Measurements from ENCODE around the gene CENPP.
"Not testable (repeated sequence)": the region's sequence is repeated elsewhere in the genome, so short reads cannot be mapped to it uniquely, and the experiment has no call there.

Gene CENPP

GRCh38 chr9:92534674-92535073 is 208.9 kb downstream of the CENPP start:
- no peak for DNase-seq (ENCODE audit: low read depth, low spot score)

DNA sequence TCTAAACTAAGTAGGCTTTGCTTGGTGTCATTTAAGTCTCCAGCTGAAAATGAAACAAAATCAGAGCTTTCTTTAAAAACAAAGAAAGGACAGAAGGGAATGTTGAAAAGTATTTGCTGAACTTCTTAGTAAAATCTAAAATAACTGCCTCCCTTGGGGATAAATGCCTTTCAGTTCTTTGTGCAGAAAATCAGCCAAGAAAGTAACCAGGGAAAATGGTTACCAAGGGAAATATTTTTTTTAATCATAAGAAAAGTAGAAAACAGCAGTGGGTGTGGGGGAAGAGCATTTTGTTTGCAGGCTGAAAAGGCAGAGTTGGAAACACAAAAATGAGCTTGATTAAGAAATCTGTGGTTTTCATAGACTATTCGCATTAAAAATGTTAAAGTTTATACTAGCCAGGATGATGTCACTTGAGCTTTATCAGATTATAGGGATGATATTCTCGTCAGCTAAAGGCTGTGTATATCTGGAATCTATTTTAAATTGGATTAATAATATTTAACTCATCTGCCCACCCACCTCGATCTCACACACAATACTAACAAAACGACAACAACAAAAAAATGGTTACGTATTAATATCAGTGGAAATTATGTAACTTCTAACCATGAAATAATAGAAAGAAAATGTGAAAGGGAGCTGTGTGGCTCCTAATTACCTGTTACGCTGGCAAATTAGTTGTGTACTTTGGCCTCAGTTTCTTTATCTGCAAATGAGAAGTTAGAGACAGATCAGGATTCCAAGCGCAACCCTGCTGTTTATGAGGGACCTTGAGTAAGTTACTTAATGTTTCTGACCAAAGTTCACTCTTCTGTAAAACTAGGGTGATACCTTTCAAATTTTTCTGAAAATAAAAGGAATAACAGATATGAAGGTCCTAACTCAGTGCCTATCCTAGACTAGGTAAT is 210.4 kb downstream of the CENPP start, which contains the start of gene ECM2:
ECM2 (minus strand) TSS at position 51 of the 911 bp plus-strand sequence. CDS start 13,124 bp downstream, outside the sequence.
- DNase-seq (ENCODE audit: low read depth, low spot score) = peak; percentile 16

DNA sequence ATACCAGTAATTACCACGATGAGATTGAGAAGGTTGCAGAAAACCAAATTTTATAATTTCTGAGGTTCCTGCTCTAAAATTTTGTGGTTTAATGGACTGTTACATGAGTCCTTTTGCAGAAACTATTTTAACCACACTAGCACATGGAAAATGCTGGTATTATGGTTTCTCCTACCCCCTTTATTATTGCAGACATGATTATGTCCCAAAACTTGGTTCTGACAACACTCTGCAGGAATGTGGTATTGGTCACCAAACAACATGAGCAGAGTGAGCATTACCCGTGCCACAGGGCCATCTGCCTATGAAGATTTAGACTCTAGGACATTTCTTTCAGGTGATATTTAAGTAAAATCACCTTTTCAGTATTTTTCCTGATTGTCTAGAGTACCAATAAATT is 212.8 kb downstream of the CENPP start:
- DNase-seq (ENCODE audit: low read depth, low spot score) = no peak

- no peak for DNase-seq (ENCODE audit: low read depth, low spot score)
Measured at GRCh38 chr9:92543972-92544371, 218.2 kb downstream of the CENPP start.

GRCh38 chr9:92545002-92545510 is 219.3 kb downstream of the CENPP start:
- DNase-seq (ENCODE audit: low read depth, low spot score) = no peak

DNA sequence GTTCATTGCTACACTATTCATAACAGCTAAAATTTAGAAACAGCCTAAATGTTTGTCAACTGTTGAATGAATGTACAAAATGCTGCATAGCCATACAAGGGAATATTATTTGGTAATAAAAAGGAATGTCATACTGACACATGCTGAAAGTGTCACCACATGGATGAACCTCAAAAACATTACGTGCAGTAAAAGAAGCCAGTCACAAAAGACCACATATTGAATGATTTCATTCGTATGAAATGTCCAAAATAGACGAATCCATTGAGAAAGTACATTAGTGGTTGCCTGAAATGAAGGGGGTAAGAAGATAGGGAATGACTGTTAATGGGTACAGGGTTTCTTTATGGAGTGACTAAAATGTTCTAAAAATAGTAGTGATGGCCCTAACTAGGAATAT is 221.6 kb downstream of the CENPP start:
- no peak for DNase-seq (ENCODE audit: low read depth, low spot score)

DNA sequence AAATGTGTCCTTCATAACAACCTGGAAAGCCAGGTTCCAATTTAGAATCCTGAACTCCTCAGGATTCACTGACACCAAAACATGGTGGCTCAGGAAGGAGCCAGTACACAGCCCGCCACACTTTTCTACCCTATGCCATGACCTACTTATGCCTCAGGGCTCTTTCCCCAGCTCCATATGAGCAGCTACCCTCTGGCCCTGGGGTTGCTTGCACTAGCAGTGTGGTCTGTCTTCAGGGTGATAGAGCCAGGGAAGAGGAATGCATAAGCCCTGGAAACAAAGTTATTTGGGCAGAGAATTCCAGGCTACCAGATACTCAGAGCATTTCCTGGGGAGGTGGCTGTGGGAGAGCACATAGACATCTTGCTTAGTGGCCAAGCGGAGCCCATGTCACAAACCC is 225.0 kb downstream of the CENPP start:
- DNase-seq (ENCODE audit: low read depth, low spot score) = no peak

- DNase-seq (ENCODE audit: low read depth, low spot score) = no peak
Measured at GRCh38 chr9:92558612-92559374, 233.0 kb downstream of the CENPP start.

DNA sequence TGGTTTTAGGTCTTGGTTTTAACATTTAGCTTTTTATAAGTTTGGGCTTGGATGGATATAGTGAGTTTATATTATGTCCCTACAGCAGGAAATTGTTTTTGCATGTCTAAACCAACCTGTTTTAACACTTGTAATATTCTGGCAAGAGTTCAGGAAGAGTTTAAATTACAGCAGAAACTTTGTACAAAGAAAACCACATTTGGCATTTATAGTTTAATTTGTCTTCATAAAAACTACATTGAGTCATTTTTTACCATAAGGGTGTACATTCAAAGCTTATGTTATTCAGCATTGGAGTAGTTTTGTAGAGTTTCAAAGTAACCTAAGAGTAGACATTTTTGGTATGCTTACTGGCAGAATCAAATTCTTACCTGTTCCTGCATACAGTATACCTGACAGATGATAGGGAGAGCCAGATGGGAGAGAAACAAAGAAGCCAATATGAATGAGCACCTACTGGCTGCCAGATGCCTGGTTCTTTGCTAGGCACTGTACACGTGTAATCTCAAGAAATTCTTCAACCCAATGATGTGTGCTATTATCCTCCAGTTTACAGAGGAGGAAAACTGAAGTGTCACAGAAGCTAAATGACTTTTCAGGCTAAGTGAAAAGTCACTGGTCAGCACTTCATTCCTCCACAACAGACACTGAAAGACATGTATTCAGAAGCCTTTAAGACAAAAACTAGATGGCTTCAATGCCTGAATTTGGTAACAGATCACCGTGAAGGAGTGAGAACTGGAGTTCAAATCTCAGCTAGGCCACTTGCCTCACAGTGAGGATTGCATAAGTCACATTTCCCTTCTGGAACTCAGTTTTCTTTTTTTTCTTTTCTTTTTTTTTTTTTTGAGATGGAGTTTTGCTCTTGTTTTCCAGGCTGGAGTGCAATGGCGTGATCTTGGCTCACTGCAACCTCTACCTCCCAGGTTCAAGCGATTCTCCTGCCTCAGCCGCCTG is 235.9 kb downstream of the CENPP start:
- DNase-seq (ENCODE audit: low read depth, low spot score) = no peak

- no peak for DNase-seq (ENCODE audit: low read depth, low spot score)
Measured at GRCh38 chr9:92562461-92562967, 236.8 kb downstream of the CENPP start.

GRCh38 chr9:92563116-92564100 is 237.7 kb downstream of the CENPP start:
- no peak for DNase-seq (ENCODE audit: low read depth, low spot score)

DNA sequence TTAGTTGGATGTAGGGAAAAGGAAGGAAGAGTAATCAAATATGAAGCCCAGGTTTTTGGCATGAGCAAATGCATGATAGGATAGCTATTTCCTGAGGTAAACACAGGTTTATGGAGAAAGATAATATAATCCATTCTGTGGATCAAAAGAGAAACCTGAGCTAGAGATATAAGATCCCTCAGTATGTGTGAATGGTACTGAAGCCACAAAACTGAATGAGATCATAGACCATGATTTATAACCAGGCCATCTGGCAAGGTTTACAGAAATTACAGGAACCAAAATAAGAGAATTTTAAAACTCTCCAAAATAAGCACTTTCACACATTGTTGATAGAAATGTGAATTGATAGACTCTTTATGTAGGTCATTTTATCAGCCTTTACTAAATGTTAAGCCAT is 238.8 kb downstream of the CENPP start:
- DNase-seq (ENCODE audit: low read depth, low spot score) = no peak

- DNase-seq (ENCODE audit: low read depth, low spot score) = no peak
Measured at GRCh38 chr9:92564982-92565381, 239.2 kb downstream of the CENPP start.

DNA sequence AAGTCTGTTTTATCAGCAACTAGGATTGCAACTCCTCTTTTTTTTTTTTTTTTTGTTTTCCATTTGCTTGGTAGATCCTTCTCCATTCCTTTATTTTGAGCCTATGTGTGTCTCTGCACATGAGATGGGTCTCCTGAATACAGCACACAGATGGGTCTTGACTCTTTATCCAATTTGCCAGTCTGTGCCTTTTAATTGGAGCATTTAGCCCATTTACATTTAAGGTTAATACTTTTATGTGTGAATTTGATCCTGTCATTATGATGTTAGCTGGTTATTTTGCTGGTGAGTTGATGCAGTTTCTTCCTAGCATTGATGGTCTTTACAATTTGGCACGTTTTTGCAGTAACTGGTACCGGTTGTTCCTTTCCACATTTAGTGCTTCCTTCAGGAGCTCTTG is 246.1 kb downstream of the CENPP start:
- DNase-seq (ENCODE audit: low read depth, low spot score) = not testable (repeated sequence)

- not testable (repeated sequence) for DNase-seq (ENCODE audit: low read depth, low spot score)
Measured at GRCh38 chr9:92573612-92574011, 247.9 kb downstream of the CENPP start.

DNA sequence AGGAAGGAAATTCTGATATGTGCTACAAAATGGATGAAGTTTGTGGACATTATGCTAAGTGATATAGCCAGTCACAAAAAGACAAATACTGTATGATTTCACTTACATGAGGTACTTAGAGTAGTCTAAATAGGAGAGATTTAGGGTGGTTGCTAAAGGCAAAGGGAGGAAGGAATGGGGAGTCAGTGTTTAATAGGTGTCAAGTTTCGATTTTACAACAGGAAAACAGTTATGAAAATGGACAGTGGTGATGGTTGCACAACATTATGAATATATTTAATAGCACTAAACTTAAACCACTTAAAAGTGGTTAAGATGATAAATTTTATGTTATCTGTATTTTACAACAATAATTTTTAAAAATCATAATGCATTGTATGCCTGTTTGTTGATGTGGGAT is 250.4 kb downstream of the CENPP start:
- DNase-seq (ENCODE audit: low read depth, low spot score) = no peak

DNA sequence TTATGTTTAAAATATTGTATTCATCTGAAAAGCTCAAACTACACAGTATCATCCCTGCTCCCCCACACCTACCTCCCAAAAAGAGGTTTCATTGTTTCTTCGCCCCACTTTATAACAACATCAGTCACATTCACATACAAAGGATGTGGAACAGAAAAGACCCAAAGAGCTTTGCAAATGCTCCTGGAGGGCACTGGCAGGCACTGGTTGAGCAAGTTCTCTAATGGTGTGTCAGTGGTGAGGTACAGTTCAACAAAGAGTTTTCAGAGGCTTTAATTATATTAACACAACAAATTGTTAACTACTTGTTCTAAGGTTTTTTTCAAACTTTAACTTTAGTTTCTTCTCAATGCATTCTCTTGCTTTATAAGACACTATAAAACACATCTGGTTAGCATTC is 264.2 kb downstream of the CENPP start:
- DNase-seq (ENCODE audit: low read depth, low spot score) = no peak

DNA sequence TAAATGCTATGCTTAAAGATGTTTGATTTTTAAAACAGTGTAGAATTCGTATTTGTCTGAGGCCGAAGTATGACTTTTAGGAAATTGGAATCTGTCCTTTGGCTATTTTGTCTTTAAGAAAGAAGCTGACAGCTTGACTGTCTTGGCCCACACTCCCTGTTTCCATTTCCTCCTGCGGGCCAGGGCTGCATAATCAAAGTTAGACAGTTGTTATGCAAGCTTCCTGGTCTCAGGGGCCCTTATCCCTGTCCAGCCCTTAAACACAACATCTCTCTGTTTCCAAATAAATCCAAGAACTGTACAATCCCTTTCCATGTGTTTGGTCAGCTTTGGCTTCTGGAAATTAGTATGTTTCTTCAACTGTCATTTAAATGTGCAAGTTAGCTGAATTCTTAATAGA is 264.6 kb downstream of the CENPP start:
- no peak for DNase-seq (ENCODE audit: low read depth, low spot score)

DNA sequence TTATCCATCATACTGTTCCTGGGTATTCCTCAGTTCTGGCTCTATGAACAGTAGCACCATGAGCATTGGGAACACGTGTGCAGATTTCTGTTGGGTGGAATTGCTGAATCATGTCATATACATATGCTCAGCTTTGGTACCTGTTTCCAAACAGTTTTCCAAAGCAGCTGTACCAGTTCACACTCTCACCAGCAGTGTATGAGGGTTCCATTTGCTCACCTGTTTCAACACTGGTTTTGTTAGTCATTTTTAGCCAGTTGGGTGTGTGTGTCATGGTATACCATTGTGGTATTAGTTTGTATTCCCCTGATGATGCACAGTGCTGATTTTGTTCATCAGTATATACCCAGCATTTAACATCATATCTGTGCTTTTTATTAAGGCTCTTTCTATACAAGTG is 266.8 kb downstream of the CENPP start:
- DNase-seq (ENCODE audit: low read depth, low spot score) = no peak

All from brain pericyte (primary cell).